ENCODE data around the gene PCDHB15.

Gene PCDHB15

DNA sequence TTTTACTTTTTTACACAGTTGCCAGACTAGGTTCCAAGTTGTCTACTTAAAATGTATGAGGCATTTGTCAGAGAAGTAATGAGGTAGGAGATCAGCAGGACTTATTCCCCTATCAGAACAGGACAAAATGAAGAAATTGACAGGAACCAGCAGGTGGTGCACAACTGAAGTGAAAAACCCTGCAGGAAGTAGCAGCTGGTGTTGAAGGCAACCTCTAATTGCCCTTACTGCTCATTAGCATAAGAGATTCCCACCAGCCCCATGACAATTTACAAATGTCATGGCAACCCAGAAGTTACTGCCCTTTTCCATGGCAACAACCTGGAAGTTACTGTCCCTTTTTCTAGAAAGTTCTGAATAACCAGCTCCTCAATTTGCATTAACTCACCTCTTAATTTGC is 5.4 kb downstream of the PCDHB15 start:
- DNase-seq: no peak

- no peak for DNase-seq
These were observed 13.3 kb downstream of the PCDHB15 start for GRCh38 chr5:141258464-141258863.

GRCh38 chr5:141258948-141259347 is 13.8 kb downstream of the PCDHB15 start:
- no peak for DNase-seq

- no peak for DNase-seq
These were observed 15.5 kb downstream of the PCDHB15 start for GRCh38 chr5:141260458-141261237.

GRCh38 chr5:141261238-141261546 is 16.0 kb downstream of the PCDHB15 start:
- DNase-seq: no peak

DNA sequence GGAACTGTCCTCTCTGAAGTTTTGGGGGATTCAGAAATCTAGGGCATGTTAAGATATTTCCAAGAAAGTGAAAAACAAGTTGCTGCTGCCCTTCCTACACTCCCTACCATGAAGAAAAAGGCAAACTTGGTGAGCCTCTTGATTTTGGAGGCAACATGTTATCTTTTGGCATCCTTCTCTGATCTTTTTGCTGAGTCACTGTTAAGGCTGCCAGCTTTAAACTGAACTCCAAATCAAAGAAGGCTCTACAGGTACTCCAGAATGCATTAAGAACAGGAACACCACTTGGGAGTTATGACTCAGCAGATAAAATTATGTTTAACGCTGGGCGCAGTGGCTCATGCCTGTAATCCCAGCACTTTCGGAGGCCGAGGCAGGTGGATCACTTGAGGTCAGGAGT is 24.0 kb downstream of the PCDHB15 start:
- DNase-seq: no peak

- no peak for DNase-seq
These were observed 27.7 kb downstream of the PCDHB15 start for GRCh38 chr5:141272906-141273305.

DNA sequence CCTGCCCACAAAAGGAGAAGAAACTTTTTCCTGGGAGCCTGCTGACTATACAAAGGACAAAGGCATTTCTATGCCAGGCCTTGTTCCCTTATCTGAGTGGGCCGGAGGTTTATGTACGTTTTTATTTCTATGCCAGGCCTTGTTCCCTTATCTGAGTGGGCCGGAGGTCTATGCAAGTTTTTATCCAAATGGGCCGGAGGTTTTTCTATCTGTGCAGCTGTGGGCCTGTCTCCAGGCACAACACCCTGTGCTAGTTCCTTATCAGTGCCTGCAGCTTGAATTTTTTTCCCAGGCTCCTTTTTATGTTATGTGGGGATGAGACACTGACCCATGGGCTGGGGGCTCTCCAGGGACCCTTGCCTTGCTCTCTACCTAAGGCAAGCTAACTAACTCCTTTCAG is 53.2 kb downstream of the PCDHB15 start:
- no peak for DNase-seq

Data from HCEC 1CT (cell line).